HG03354 (cell line): ENCODE results near the gene PRND.

Experiments
- ATAC-seq: cut with Tn5 transposase; IDR thresholded peaks from one replicate; pipeline ENCODE4 v1.9.1; 2021; ENCODE audit warnings: mild to moderate bottlenecking; ENCODE audit not compliant: unreplicated experiment, poor library complexity, severe bottlenecking

PRND gene

DNA sequence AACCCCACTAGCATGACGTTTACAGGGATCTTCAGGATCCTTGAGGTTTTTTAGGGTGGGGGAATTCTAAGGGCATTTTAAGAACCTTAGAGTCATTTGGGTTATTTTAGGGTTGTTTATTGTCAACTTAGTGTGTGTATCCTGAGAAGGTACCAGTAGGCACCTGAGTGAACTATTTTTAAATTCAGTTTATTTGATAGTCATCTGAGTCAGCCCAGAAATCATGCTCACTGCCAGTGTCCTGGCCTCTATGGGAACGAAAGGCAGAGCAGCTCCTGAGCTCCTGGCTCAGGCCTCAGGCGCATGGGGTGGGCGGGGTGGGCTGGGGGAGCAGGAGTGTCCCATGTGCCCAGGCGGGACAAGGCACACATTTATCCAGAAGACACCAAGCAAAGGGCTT lies 52.0 kb downstream of the PRND start:
- ATAC-seq: no peak

GRCh38 chr20:4774207-4774606 lies 52.5 kb downstream of the PRND start:
- ATAC-seq: no peak

- ATAC-seq: no peak
Observed at GRCh38 chr20:4775322-4776078, 53.8 kb downstream of the PRND start.

DNA sequence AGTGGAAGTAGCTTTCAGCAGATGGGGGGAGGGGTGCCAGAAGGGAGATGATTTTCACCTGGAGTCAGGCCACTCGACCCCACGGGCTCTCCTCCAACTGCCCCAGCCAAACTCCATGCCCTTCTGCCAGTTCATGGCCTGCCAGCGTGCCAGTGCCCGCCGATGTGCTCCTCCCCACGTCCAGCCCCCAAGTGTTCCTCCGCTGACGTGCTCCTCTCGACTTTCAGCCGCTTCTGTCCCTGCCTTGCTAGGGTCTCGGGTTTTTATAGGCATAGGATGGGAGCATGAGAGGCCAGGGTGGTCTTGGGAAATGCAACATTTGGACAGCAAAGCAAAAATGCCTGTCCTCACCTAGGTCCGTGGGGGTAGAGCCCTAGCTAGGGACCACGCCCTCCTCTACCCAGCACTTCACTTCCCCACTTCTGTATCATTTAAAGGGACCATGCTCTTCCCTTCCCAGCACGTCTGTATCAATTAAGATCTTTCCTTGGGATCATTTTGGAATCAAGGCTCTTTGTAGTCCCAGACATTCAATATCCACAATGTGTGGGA lies 54.4 kb downstream of the PRND start:
- ATAC-seq: no peak
